Gastroesophageal sphincter (tissue), 4 donors: ENCODE results near the gene TMEM163. TPM values are rescaled to one million over a fixed set of nuclear protein-coding genes. Genes with fewer than 3 reads are reported as not detected.

Experiments used
- ATAC-seq: fragments of 150-250 bp; one replicate; pipeline ENCODE4 v1.9.1; 2016; ENCODE audit warnings: mild to moderate bottlenecking, moderate library complexity
- H3K27ac ChIP-seq, 4 donors: fragments of 200-600 bp; sonication (generic) in 3 of 4; 1 replicate in 3 of 4; 2 replicates in 1 of 4; pipeline ENCODE4 v1.5.1; 2016 to 2019
- H3K27me3 ChIP-seq: fragments of 200-600 bp; sonication (generic); one replicate; pipeline ENCODE4 v1.5.1; 2019
- H3K36me3 ChIP-seq, 2 donors: fragments of 200-600 bp; sonication (generic); one replicate each; pipeline ENCODE4 v1.5.1; 2019; ENCODE audit warnings: control low read depth in 1 of 2
- H3K4me1 ChIP-seq, 3 donors: fragments of 200-600 bp; sonication (generic); 1 replicate in 2 of 3; 2 replicates in 1 of 3; pipeline ENCODE4 v1.5.1; 2016 to 2019; ENCODE audit warnings: control low read depth in 2 of 3
- H3K4me3 ChIP-seq, 2 donors: fragments of 200-600 bp; sonication (generic); one replicate each; pipeline ENCODE4 v1.5.1; 2019; ENCODE audit warnings: mild to moderate bottlenecking in 1 of 2, moderate library complexity in 1 of 2
- H3K9me3 ChIP-seq, 3 donors: fragments of 200-600 bp; sonication (generic); one replicate each; pipeline ENCODE4 v1.5.1; 2017 to 2019; ENCODE audit warnings: control low read depth in 2 of 3
- CTCF ChIP-seq, 4 experiments: fragments of 200-600 bp in 2 of 4; fragments of 450-650 bp in 2 of 4; sonication (generic) in 1 of 4; IDR thresholded peaks; one replicate each; pipeline ENCODE4 v1.5.1; 2017 to 2019; ENCODE audit warnings: antibody characterized with exemption in 4 of 4, mild to moderate bottlenecking in 2 of 4, moderate library complexity in 2 of 4
- EP300 ChIP-seq: sonication (generic); formaldehyde crosslinking; IDR thresholded peaks from one replicate; pipeline ENCODE4 v1.6.1; 2017; ENCODE audit warnings: antibody characterized with exemption, mild to moderate bottlenecking
- POLR2A ChIP-seq, 2 donors: fragments of 450-650 bp; IDR thresholded peaks; one replicate each; pipeline ENCODE4 v1.6.1; 2017; ENCODE audit warnings: antibody characterized with exemption in 2 of 2, mild to moderate bottlenecking in 2 of 2, moderate library complexity in 1 of 2
- POLR2AphosphoS5 ChIP-seq: sonication (generic); formaldehyde crosslinking; IDR thresholded peaks from one replicate; pipeline ENCODE4 v1.6.1; 2017; ENCODE audit warnings: antibody characterized with exemption
- WGBS, 2 donors: methylation state at CpG; one replicate each; pipeline ENCODE4 v1.1.5; 2018; ENCODE audit warnings: low coverage in 1 of 2; 5-methylcytosine and 5-hydroxymethylcytosine counted together
- total RNA-seq, 4 donors: library from RNA; depleted of rRNA; stranded (reverse); fragments of >200 nt; gene quantifications; one replicate each; pipeline ENCODE4 v1.1.0, GENCODE V29; 2016

The TMEM163 gene
- total RNA-seq, 4 donors from 2014 or later = 0.27 to 2.5 (median 0.60) TPM

GRCh38 chr2:134408386-134408785 lies 310.4 kb downstream of the TMEM163 start:
- peaks cover 0 to 20% of the 10 kb centered on the region in 2 donors for H3K36me3 ChIP-seq
- H3K9me3 ChIP-seq = no peaks in the 10 kb centered on the region
- H3K4me1 ChIP-seq = peaks cover 0 to 43% (median 11%) of the 10 kb centered on the region in 3 donors
- ATAC-seq = no peak
- no peak for TF ChIP-seq POLR2A (IDR thresholded peaks at IDR 0.05)
- no peak for TF ChIP-seq EP300
- TF ChIP-seq CTCF (IDR thresholded peaks at IDR 0.05) = no peak
- TF ChIP-seq POLR2AphosphoS5 = no peak
- WGBS, 2 donors = 74 to 82% methylated on average over 3 of the region's 3 CpGs
- no peaks in the 10 kb centered on the region for H3K27me3 ChIP-seq
- H3K27ac ChIP-seq = no peak overlapping the region
- no peak overlapping the region for H3K4me3 ChIP-seq

- Histone ChIP-seq H3K4me3 (no peak overlapping the region), H3K27ac (no peak overlapping the region), H3K36me3 (peaks cover 0 to 20% of the 10 kb centered on the region in 2 donors), H3K4me1 (peaks cover 0 to 50% (median 11%) of the 10 kb centered on the region in 3 donors), H3K27me3 (no peaks in the 10 kb centered on the region), H3K9me3 (no peaks in the 10 kb centered on the region)
- WGBS, 2 donors = 93 to 97% methylated on average over 3 to 4 of the region's 4 CpGs
- no peak for ATAC-seq
- no peak for TF ChIP-seq EP300
- TF ChIP-seq POLR2A (IDR thresholded peaks at IDR 0.05) = no peak
- TF ChIP-seq CTCF (IDR thresholded peaks at IDR 0.05) = no peak
These were observed 311.5 kb downstream of the TMEM163 start for GRCh38 chr2:134407154-134407890.

GRCh38 chr2:134406736-134407135 lies 312.1 kb downstream of the TMEM163 start:
- peaks cover 0 to 50% (median 13%) of the 10 kb centered on the region in 3 donors for H3K4me1 ChIP-seq
- ATAC-seq = no peak
- WGBS, 2 donors = 87 to 93% methylated on average over 3 of the region's 3 CpGs
- H3K36me3 ChIP-seq = peaks cover 0 to 20% of the 10 kb centered on the region in 2 donors
- TF ChIP-seq CTCF (IDR thresholded peaks at IDR 0.05) = no peak
- no peaks in the 10 kb centered on the region for H3K27me3 ChIP-seq
- no peaks in the 10 kb centered on the region for H3K9me3 ChIP-seq
- no peak overlapping the region for H3K4me3 ChIP-seq
- H3K27ac ChIP-seq = no peak overlapping the region

GRCh38 chr2:134406311-134406710 lies 312.5 kb downstream of the TMEM163 start:
- no peak for TF ChIP-seq CTCF (IDR thresholded peaks at IDR 0.05)
- no peak for TF ChIP-seq EP300
- no peak for TF ChIP-seq POLR2AphosphoS5
- TF ChIP-seq POLR2A (IDR thresholded peaks at IDR 0.05) = no peak
- Histone ChIP-seq H3K27ac (no peak overlapping the region), H3K36me3 (peaks cover 0 to 20% of the 10 kb centered on the region in 2 donors), H3K27me3 (no peaks in the 10 kb centered on the region), H3K4me1 (peaks cover 0 to 50% (median 13%) of the 10 kb centered on the region in 3 donors), H3K4me3 (no peak overlapping the region), H3K9me3 (no peaks in the 10 kb centered on the region)
- WGBS, 2 donors = 93 to 100% methylated on average over 2 to 3 of the region's 5 CpGs
- no peak for ATAC-seq

Other genes with a start within 250 kb of the TMEM163 start
- gene ACMSD, start 119.6 kb upstream of the TMEM163 start, total RNA-seq = not detected
- 10 to 100 TPM; 19.1 to 45.5 (median 25.8) TPM for gene CCNT2, start 199.8 kb upstream of the TMEM163 start, total RNA-seq